Measurements from ENCODE around the gene HMSD. TPM values are rescaled to one million over a fixed set of nuclear protein-coding genes. Genes with fewer than 3 reads are reported as not detected.

The HMSD gene
- total and polyA plus RNA-seq, 2 experiments from 2014 or later = 0.10 TPM; not detected in 1

DNA sequence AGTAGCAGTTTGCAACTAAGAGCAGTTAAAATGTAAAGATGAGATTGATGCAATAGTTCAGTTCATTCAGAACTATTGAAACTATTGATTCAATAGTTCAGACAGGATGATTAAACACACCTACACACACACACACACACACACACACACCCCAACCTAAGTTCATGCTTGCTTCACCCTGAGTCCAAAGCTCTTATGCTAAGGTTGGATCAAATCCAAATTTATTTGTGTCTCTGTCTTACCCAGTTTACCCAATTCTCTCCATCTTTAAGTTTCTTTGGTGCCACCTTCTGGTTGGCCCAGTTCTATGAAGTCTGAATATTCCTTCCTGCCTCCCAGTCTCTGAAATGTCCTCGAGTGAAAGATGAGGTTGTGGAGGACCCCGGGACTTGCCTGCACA lies 25.9 kb downstream of the HMSD start:
- H3K36me3 ChIP-seq (replicated peaks; ENCODE audit: insufficient read depth, low read depth) = no peaks in the 10 kb centered on the region
- H3K9me2 ChIP-seq (replicated peaks; ENCODE audit: insufficient read depth) = no peaks in the 10 kb centered on the region
- WGBS (ENCODE audit: low lambda C conversion rate, missing lambda C conversion rate) = 18% methylated on average over 2 of the region's 2 CpGs
- H3K79me2 ChIP-seq = peaks cover 5% of the 10 kb centered on the region
- no peak overlapping the region for H3K4me2 ChIP-seq
- H3K9me3 ChIP-seq (ENCODE audit: low read depth) = no peaks in the 10 kb centered on the region
- no peaks in the 10 kb centered on the region for H4K20me1 ChIP-seq (ENCODE audit: insufficient read depth, poor library complexity, severe bottlenecking)
- H3K27me3 ChIP-seq = no peaks in the 10 kb centered on the region
- TF ChIP-seq EZH2 (IDR thresholded peaks at IDR 0.05; ENCODE audit: borderline replicate concordance) (no peak), EZH2phosphoT487 (IDR thresholded peaks at IDR 0.05; ENCODE audit: low read depth, severe bottlenecking, unreplicated experiment) (no peak), CTCF (IDR thresholded peaks at IDR 0.05; ENCODE audit: poor library complexity) (no peak)
- H3K4me3 ChIP-seq = no peak overlapping the region
- no peak overlapping the region for H3K27ac ChIP-seq
- H2AFZ ChIP-seq = no peak overlapping the region
- no peak for DNase-seq (ENCODE audit: low spot score)
- peaks cover 5% of the 10 kb centered on the region for H3K4me1 ChIP-seq (ENCODE audit: insufficient read depth)

DNA sequence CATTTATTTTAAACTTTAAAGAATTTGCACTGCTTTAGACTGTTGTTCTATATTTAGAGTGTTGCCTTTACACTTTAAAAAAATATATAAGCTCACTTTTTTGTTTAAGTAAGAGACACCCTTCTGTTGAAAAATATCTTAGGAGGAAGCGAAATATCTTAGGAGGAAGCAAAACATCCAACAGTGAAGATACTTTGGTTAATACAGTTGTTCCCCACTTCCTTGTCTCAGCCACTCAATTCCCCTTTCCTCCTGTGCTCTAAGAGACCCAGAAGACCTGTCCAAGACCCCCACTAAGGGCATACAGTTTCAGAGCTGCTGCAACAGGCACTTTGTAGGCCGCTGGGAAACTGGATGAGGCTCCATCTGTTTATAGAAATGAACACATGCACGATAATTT lies 26.5 kb downstream of the HMSD start:
- no peaks in the 10 kb centered on the region for H4K20me1 ChIP-seq (ENCODE audit: insufficient read depth, poor library complexity, severe bottlenecking)
- no peak overlapping the region for H3K4me2 ChIP-seq
- H3K27me3 ChIP-seq = no peaks in the 10 kb centered on the region
- no peak overlapping the region for H3K27ac ChIP-seq
- H3K9me2 ChIP-seq (replicated peaks; ENCODE audit: insufficient read depth) = no peaks in the 10 kb centered on the region
- no peak overlapping the region for H3K4me3 ChIP-seq
- H3K36me3 ChIP-seq (replicated peaks; ENCODE audit: insufficient read depth, low read depth) = no peaks in the 10 kb centered on the region
- 62% methylated on average over 3 of the region's 3 CpGs for WGBS (ENCODE audit: low lambda C conversion rate, missing lambda C conversion rate)
- no peak overlapping the region for H2AFZ ChIP-seq
- TF ChIP-seq EZH2 (IDR thresholded peaks at IDR 0.05; ENCODE audit: borderline replicate concordance) (no peak), CTCF (IDR thresholded peaks at IDR 0.05; ENCODE audit: poor library complexity) (no peak)
- DNase-seq (ENCODE audit: low spot score) = no peak
- H3K4me1 ChIP-seq (ENCODE audit: insufficient read depth) = peaks cover 5% of the 10 kb centered on the region
- H3K9me3 ChIP-seq (ENCODE audit: low read depth) = no peaks in the 10 kb centered on the region
- peaks cover 5% of the 10 kb centered on the region for H3K79me2 ChIP-seq

- Histone ChIP-seq H3K9me2 (replicated peaks; ENCODE audit: insufficient read depth) (no peaks in the 10 kb centered on the region), H3K4me3 (no peak overlapping the region), H3K4me1 (ENCODE audit: insufficient read depth) (peaks cover 5% of the 10 kb centered on the region), H3K36me3 (replicated peaks; ENCODE audit: insufficient read depth, low read depth) (no peaks in the 10 kb centered on the region), H3K27me3 (no peaks in the 10 kb centered on the region), H4K20me1 (ENCODE audit: insufficient read depth, poor library complexity, severe bottlenecking) (no peaks in the 10 kb centered on the region), H3K27ac (no peak overlapping the region), H3K4me2 (no peak overlapping the region), H3K9me3 (ENCODE audit: low read depth) (no peaks in the 10 kb centered on the region), H3K79me2 (peaks cover 5% of the 10 kb centered on the region), H2AFZ (no peak overlapping the region)
- no peak for DNase-seq (ENCODE audit: low spot score)
- TF ChIP-seq EZH2phosphoT487 (IDR thresholded peaks at IDR 0.05; ENCODE audit: low read depth, severe bottlenecking, unreplicated experiment) (no peak), CTCF (IDR thresholded peaks at IDR 0.05; ENCODE audit: poor library complexity) (no peak), EZH2 (IDR thresholded peaks at IDR 0.05; ENCODE audit: borderline replicate concordance) (no peak)
- WGBS (ENCODE audit: low lambda C conversion rate, missing lambda C conversion rate) = 92% methylated on average over 3 of the region's 3 CpGs
Measured at GRCh38 chr18:63977040-63977439, 27.9 kb downstream of the HMSD start.

DNA sequence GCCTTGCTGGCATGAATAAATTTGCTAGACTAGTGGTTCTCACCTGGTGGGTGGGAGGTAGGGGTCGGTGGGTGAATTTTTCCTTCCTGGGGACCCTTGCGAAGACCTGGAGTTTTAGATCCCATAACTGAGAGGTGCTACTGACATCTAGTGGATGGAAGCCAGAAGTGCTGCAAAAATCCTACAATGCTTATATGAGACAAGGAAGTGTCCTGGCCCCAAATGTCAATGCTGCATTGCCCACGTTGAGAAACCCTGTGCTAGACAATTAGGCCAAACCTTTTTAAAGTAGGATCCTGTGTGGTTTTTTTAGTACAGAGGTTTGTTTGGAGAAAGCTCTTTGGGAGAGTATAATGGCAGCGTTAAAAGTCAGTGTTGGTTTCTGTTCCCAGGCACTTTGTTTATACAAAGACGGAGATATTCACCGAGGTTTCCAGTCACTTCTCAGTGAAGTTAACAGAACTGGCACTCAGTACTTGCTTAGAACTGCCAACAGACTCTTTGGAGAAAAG lies 30.4 kb downstream of the HMSD start:
- peak overlapping the region; percentile 46 for H3K27ac ChIP-seq
- no peak overlapping the region for H3K4me3 ChIP-seq
- H3K4me1 ChIP-seq (ENCODE audit: insufficient read depth) = peaks cover 5% of the 10 kb centered on the region
- H3K9me2 ChIP-seq (replicated peaks; ENCODE audit: insufficient read depth) = no peaks in the 10 kb centered on the region
- peak; percentile 81 for DNase-seq (ENCODE audit: low spot score)
- H3K36me3 ChIP-seq (replicated peaks; ENCODE audit: insufficient read depth, low read depth) = no peaks in the 10 kb centered on the region
- H2AFZ ChIP-seq = peak overlapping the region; percentile 30
- TF ChIP-seq EZH2 (IDR thresholded peaks at IDR 0.05; ENCODE audit: borderline replicate concordance) (no peak), CTCF (IDR thresholded peaks at IDR 0.05; ENCODE audit: poor library complexity) (peak; percentile 90), EZH2phosphoT487 (IDR thresholded peaks at IDR 0.05; ENCODE audit: low read depth, severe bottlenecking, unreplicated experiment) (no peak)
- no peaks in the 10 kb centered on the region for H3K27me3 ChIP-seq
- H4K20me1 ChIP-seq (ENCODE audit: insufficient read depth, poor library complexity, severe bottlenecking) = no peaks in the 10 kb centered on the region
- no peaks in the 10 kb centered on the region for H3K9me3 ChIP-seq (ENCODE audit: low read depth)
- H3K79me2 ChIP-seq = no peaks in the 10 kb centered on the region
- WGBS (ENCODE audit: low lambda C conversion rate, missing lambda C conversion rate) = 17% methylated on average over 6 of the region's 6 CpGs
- peak overlapping the region; percentile 70 for H3K4me2 ChIP-seq

Data from hepatocyte (in vitro differentiated cells).